ENCODE data around the gene CLINT1. TPM values are rescaled to one million over a fixed set of nuclear protein-coding genes. Genes with fewer than 3 reads are reported as not detected.

Gene CLINT1
- total RNA-seq, 4 donors from 2014 or later = 83.9 to 123 (median 99.1) TPM

DNA sequence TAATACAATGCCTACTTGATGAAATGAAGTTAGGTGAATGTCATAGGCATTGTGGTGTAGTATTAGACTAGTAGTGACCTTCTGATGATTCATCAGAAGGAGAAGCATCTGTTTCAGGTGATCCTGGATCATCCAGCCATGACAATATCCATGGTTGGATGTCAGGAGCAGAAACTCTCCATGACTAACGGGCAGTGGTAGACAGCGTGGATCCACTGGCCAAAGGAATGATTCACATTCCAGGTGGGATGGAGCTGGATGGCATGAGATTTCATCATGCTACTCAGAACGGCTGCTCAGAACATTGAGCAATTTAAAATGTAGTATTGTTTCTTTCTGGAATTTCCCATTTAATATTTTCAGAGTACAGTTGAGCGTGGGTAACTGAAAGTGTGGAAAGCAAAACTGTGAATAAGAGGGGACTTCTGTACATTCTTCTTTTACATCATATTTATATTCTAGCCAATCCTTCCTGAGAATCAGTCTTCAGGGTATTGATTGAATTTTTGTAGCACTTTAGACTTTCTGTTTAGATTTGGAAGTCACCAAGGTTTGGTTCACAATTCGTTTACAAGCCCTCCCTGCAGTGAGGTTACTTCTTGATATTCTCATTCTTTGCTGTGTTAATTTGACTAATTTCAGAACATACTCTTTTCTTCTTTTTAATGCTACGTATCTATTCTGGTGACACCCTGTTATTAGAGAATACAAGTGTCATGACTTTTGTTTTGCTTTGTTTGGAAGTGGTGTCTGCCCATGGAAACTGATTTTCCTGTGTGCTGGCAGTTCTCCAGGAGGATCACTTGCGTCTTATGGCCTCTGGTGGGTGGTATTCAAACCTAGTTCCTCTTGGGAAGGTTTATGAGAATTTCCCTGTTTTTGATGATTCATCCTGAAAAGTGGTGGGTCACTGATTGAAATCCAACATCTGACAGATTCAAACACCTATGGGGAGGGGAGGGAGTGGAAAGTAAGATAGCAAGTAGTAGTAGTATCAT, 12.2 kb upstream of the CLINT1 start:
- no peak for DNase-seq (ENCODE audit: low spot score)

DNA sequence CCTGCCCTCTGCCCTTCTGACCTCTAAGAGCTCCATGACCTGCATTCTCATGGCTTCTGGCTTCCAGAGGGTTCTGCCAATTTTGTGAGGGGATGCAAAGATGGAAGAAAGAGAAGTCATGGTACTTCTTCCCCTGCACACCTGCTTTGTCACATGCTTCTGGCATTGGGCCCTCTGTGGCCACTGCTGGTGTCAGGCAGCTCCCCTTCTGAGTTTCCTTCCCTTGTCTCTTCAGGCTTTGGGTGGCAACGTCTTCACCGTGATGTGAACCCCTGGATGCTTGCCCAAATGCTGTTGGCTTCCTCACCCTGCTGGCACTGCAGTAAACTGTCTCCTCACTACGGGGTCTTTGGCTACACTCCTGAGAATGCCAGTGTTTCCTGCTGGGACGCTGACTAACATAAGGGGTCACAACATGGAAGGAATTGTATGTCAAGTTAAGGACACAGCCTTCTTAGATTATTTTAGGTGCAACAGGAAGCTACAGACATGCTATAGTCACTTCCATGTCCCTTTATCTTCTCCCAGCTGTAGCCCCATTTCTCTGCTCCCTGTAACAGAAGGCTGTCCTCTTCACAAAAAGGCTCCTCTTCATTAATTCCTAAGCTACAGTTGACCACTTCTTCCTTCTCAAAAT, 8.9 kb upstream of the CLINT1 start:
- DNase-seq (ENCODE audit: low spot score) (no peak), ATAC-seq (ENCODE audit: low FRiP score) (no peak)
- TF ChIP-seq, protein P1, sequence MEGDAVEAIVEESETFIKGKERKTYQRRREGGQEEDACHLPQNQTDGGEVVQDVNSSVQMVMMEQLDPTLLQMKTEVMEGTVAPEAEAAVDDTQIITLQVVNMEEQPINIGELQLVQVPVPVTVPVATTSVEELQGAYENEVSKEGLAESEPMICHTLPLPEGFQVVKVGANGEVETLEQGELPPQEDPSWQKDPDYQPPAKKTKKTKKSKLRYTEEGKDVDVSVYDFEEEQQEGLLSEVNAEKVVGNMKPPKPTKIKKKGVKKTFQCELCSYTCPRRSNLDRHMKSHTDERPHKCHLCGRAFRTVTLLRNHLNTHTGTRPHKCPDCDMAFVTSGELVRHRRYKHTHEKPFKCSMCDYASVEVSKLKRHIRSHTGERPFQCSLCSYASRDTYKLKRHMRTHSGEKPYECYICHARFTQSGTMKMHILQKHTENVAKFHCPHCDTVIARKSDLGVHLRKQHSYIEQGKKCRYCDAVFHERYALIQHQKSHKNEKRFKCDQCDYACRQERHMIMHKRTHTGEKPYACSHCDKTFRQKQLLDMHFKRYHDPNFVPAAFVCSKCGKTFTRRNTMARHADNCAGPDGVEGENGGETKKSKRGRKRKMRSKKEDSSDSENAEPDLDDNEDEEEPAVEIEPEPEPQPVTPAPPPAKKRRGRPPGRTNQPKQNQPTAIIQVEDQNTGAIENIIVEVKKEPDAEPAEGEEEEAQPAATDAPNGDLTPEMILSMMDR (IDR thresholded peaks at IDR 0.05) = no peak

More for the DNA sequence above, 12.2 kb upstream of the CLINT1 start:
- TF ChIP-seq, protein P1 (IDR thresholded peaks at IDR 0.05) = no peak
- ATAC-seq (ENCODE audit: low FRiP score) = peak; percentile 98

DNA sequence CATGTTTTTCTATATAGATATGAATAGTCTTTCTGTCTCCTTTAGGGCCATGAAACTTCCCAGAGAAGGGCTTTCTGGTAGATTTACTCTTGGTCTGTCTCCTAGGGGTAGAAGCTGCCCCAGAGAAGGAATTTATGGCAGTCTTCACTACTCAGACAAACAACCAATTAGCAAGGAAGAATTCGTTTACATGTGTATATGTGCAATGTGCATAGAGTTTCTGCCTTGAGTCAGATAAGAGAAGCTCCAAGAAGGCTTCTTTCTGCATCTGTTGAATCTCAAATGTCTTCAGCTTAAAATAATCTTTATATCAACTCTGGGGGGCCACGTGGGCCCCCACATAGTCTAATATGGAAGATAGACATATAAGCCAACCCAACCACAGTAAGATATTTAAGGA, 7.6 kb upstream of the CLINT1 start:
- TF ChIP-seq, protein P1 (IDR thresholded peaks at IDR 0.05) = no peak
- no peak for DNase-seq (ENCODE audit: low spot score)
- ATAC-seq (ENCODE audit: low FRiP score) = no peak

DNA sequence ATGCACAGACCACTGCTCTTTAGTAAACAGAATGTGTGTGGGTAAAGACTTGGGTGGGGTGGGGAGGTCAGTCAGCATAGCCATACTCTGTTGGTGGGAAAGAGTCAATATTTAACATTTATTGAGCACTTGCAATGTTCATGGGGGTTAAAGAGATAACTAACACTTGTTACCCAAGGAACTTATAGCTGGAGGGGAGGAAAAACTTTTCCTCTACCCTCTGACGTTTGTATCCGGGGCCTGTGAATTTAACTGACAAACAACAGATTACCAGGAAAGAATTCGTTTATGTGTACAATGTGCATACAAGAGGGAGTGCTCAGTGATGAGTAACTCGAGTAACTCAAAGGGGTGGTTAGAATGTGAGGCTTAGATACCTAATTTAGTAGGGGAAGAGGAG, 6.8 kb upstream of the CLINT1 start:
- ATAC-seq (ENCODE audit: low FRiP score) = no peak
- no peak for DNase-seq (ENCODE audit: low spot score)
- TF ChIP-seq, protein P1 (IDR thresholded peaks at IDR 0.05) = no peak

DNA sequence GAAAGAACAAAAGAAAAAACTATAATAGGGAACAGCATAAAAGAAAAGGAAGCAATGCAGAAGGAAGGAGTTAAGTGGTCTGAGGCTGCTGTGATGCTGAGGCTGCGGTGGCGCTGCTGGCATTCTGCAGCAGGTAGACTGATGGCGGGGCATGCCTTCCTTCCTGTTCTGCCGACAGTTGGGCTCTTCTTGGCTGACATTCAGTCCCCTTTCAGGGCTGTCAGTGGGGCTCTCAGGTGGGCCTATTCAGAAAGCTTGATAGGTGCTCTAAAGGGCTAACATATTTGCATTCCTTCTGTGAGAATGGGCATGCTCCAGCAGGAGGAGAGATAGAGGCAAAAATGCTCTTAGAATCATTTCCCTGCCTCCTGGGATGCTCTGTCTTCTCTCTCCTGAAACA, 5.1 kb upstream of the CLINT1 start:
- DNase-seq (ENCODE audit: low spot score) (no peak), ATAC-seq (ENCODE audit: low FRiP score) (no peak)
- TF ChIP-seq, protein P1 (IDR thresholded peaks at IDR 0.05) = no peak

DNA sequence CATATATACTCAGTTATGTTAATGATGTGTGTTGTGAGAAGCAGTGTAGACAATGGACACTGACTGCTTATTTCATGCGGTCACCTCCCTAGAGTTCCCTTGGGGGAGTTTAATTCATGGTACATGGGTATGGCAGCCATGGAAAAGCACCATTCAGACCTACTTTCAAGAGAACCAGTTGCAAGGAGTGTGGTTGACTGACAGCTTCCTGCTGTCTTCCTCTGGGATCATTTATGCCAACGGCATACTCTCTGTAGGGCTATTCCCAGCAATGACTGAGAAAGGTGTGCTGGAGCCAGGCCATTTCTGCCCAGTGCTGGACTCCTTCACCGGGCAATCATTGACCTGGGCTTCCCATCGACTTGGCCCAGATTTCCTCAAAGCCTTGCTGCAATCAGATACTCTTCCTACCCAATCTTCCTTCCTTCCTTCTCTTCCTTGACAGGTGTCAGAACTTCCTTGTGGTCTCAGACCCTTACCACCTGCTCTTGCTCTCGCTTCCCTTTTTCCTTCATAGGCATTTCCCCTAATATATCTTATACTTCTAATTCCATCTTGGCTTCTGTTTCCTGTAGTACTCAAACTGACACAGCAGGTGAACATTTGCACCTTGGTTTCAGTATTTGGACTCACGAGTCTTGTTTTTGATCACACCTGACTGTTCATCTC, 3.4 kb upstream of the CLINT1 start:
- TF ChIP-seq, protein P1 (IDR thresholded peaks at IDR 0.05) = no peak
- ATAC-seq (ENCODE audit: low FRiP score) (no peak), DNase-seq (ENCODE audit: low spot score) (no peak)
